HCT116 (cell line): ENCODE measurements around the gene A2ML1. TPM values are rescaled to one million over a fixed set of nuclear protein-coding genes. Genes with fewer than 3 reads are reported as not detected.
"Not testable (repeated sequence)": the region's sequence is repeated elsewhere in the genome, so short reads cannot be mapped to it uniquely, and the experiment has no call there.

Experiments used
- ATAC-seq: fragments of 200-7000 bp; cut with Tn5 transposase; 2 replicates; pipeline ENCODE4 v1.9.1; 2020; ENCODE audit warnings: mild to moderate bottlenecking, moderate library complexity
- BruUV-seq: library from RNA; stranded (reverse); fragments of 400-500 nt; replicated peaks from 2 replicates; lab custom pipeline; 2021; lab: Mats Ljungman, UMichigan
- CTCF ChIA-PET: fragments of 300-600 bp; sonication (Branson Sonifier 250); formaldehyde crosslinking; loops from one replicate; lab custom pipeline; 2021; ENCODE audit warnings: antibody characterized with exemption; lab: Charles Lee
- POLR2A ChIA-PET: fragments of 300-600, 350-600 bp; sonication (Branson Sonifier 250); formaldehyde crosslinking; loops from one replicate; lab custom pipeline; 2021; ENCODE audit warnings: antibody characterized with exemption; lab: Charles Lee
- RAD21 ChIA-PET, 2 experiments: fragments of 300-600 bp; sonication (Branson Sonifier 250); formaldehyde crosslinking; loops; one replicate each; lab custom pipeline; 2023; ENCODE audit warnings: low total read pairs in 2 of 2; ENCODE audit not compliant: uncharacterized antibody in 2 of 2, unreplicated experiment in 2 of 2, low non-redundant PET in 1 of 2; lab: Charles Lee
- DNase-seq: peaks from one replicate; pipeline ENCODE4 v3.0.0-alpha.2; 2010; ENCODE audit warnings: low read depth, low spot score
- H2AFZ ChIP-seq: fragments of 200-600 bp; shearing (Covaris generic), sonication (generic); 2 replicates; pipeline ENCODE4 v1.6.1; 2017; ENCODE audit warnings: low read depth, mixed run types, mixed read lengths, antibody characterized with exemption, low read length; ENCODE audit not compliant: poor library complexity, severe bottlenecking
- H3K27ac ChIP-seq: 2 replicates; pipeline ENCODE4 v1.5.1; 2012; ENCODE audit warnings: low read depth, low read length
- H3K27me3 ChIP-seq: fragments of 200-600 bp; sonication (generic); 2 replicates; pipeline ENCODE4 v1.6.1; 2016; ENCODE audit warnings: mixed run types, low read length, mixed read lengths; ENCODE audit not compliant: insufficient read depth
- H3K36me3 ChIP-seq, 2 experiments: fragments of 200-500 bp in 1 of 2; fragments of 200-600 bp in 1 of 2; sonication (Bioruptor generic) in 1 of 2; sonication (generic) in 1 of 2; 2 replicates each; pipeline versions ENCODE4 v1.5.1 to v1.6.1; 2014 to 2016; ENCODE audit warnings: low read length in 2 of 2, inconsistent platforms in 1 of 2, mixed read lengths in 1 of 2, mixed run types in 1 of 2; ENCODE audit not compliant: insufficient read depth in 2 of 2, control insufficient read depth in 1 of 2
- H3K4me1 ChIP-seq, 2 experiments: fragments of 200-600 bp in 1 of 2; sonication (generic) in 1 of 2; 2 replicates each; pipeline versions ENCODE4 v1.5.1 to v1.6.1; 2012 to 2017; ENCODE audit warnings: low read length in 2 of 2, inconsistent platforms in 1 of 2, mild to moderate bottlenecking in 1 of 2, mixed read lengths in 1 of 2, mixed run types in 1 of 2, moderate library complexity in 1 of 2; ENCODE audit not compliant: insufficient read depth in 2 of 2, control insufficient read depth in 1 of 2
- H3K4me2 ChIP-seq: fragments of 200-600 bp; sonication (generic); 2 replicates; pipeline ENCODE4 v1.6.1; 2017; ENCODE audit warnings: mixed run types, low read length, mixed read lengths
- H3K4me3 ChIP-seq, 2 experiments: fragments of 200-600 bp in 1 of 2; sonication (generic) in 1 of 2; replicated peaks in 1 of 2; 2 replicates each; pipeline ENCODE4 v1.5.1; 2011 to 2016; ENCODE audit warnings: low read length in 2 of 2, control low read depth in 1 of 2, low read depth in 1 of 2, mild to moderate bottlenecking in 1 of 2, mixed read lengths in 1 of 2, mixed run types in 1 of 2
- H3K79me2 ChIP-seq: fragments of 200-600 bp; sonication (generic); 2 replicates; pipeline ENCODE4 v1.6.1; 2017; ENCODE audit warnings: mild to moderate bottlenecking, mixed run types, low read length, moderate library complexity, mixed read lengths; ENCODE audit not compliant: insufficient read depth
- H3K9ac ChIP-seq: fragments of 200-600 bp; sonication (generic); 2 replicates; pipeline ENCODE4 v1.6.1; 2016; ENCODE audit warnings: low read length, mixed read lengths
- H3K9me2 ChIP-seq: fragments of 200-600 bp; sonication (generic), shearing (Covaris generic); 2 replicates; pipeline ENCODE4 v1.6.1; 2017; ENCODE audit warnings: mixed run types, mild to moderate bottlenecking, moderate library complexity; ENCODE audit not compliant: insufficient read depth
- H3K9me3 ChIP-seq, 2 experiments: fragments of 200-500 bp in 1 of 2; fragments of 200-600 bp in 1 of 2; sonication (Bioruptor generic) in 1 of 2; sonication (generic) in 1 of 2; 2 replicates each; pipeline ENCODE4 v1.6.1; 2014 to 2017; ENCODE audit warnings: low read length in 2 of 2, mixed read lengths in 2 of 2, inconsistent platforms in 1 of 2, low read depth in 1 of 2, mild to moderate bottlenecking in 1 of 2, mixed run types in 1 of 2, moderate library complexity in 1 of 2; ENCODE audit not compliant: control insufficient read depth in 1 of 2, insufficient read depth in 1 of 2
- H4K20me1 ChIP-seq: fragments of 200-600 bp; sonication (generic), shearing (Covaris generic); 2 replicates; pipeline ENCODE4 v1.6.1; 2017; ENCODE audit warnings: mixed run types, mild to moderate bottlenecking, moderate library complexity; ENCODE audit not compliant: insufficient read depth
- ATF3 ChIP-seq: IDR thresholded peaks from 2 replicates; pipeline ENCODE4 v1.6.1; 2012
- EZH2 ChIP-seq: fragments of 200-600 bp; sonication (generic); IDR thresholded peaks from 2 replicates; pipeline ENCODE4 v1.6.1; 2017; ENCODE audit warnings: antibody characterized with exemption, mixed run types
- EZH2phosphoT487 ChIP-seq: fragments of 200-600 bp; IDR thresholded peaks from 2 replicates; pipeline ENCODE4 v1.6.1; 2018; ENCODE audit warnings: antibody characterized with exemption, borderline replicate concordance
- FOSL1 ChIP-seq: IDR thresholded peaks from 2 replicates; pipeline ENCODE4 v1.6.1; 2012; ENCODE audit warnings: low read depth
- MAX ChIP-seq: IDR thresholded peaks from 2 replicates; pipeline ENCODE4 v1.6.1; 2012
- POLR2A ChIP-seq: IDR thresholded peaks from 2 replicates; pipeline ENCODE4 v1.7.0; 2011; ENCODE audit warnings: borderline replicate concordance; ENCODE audit not compliant: insufficient read depth, insufficient read length; ENCODE audit errors: extremely low read depth
- SIN3A ChIP-seq: IDR thresholded peaks from 2 replicates; pipeline ENCODE4 v1.6.1; 2012; ENCODE audit warnings: low read depth
- SP1 ChIP-seq: IDR thresholded peaks from 2 replicates; pipeline ENCODE4 v1.6.1; 2012; ENCODE audit warnings: low read depth
- SRF ChIP-seq: IDR thresholded peaks from 2 replicates; pipeline ENCODE4 v1.6.1; 2012; ENCODE audit warnings: low read depth
- TCF7L2 ChIP-seq: IDR thresholded peaks from 2 replicates; pipeline ENCODE4 v1.7.0; 2011; ENCODE audit warnings: borderline replicate concordance, inconsistent platforms; ENCODE audit not compliant: insufficient read depth, insufficient read length; ENCODE audit errors: extremely low read depth
- YY1 ChIP-seq: IDR thresholded peaks from 2 replicates; pipeline ENCODE4 v1.6.1; 2011; ENCODE audit warnings: low read length, low read depth, moderate library complexity, mild to moderate bottlenecking; ENCODE audit not compliant: insufficient replicate concordance; ENCODE audit errors: extremely low read depth
- ZBTB33 ChIP-seq: IDR thresholded peaks from 2 replicates; pipeline ENCODE4 v1.6.1; 2011; ENCODE audit warnings: mild to moderate bottlenecking, low read length, moderate library complexity; ENCODE audit not compliant: insufficient replicate concordance; ENCODE audit errors: extremely low read depth
- ZFX ChIP-seq: fragments of 450-650 bp; IDR thresholded peaks from 2 replicates; pipeline ENCODE4 v1.6.1; 2017
- intact Hi-C: fragments of 100-400 bp; cut with micrococcal nuclease; formaldehyde crosslinking; loops from 2 replicates; pipeline ENCODE4 v1.10.0; 2022
- total RNA-seq: library from RNA; stranded (reverse); gene quantifications from one replicate; pipeline ENCODE4 v1.2.1, GENCODE V29; 2021; ENCODE audit not compliant: unreplicated experiment

The A2ML1 gene
- total RNA-seq, 1 experiment from 2014 or later = not detected

- no peak overlapping the region for H3K4me2 ChIP-seq
- H3K36me3 ChIP-seq = no peaks in the 10 kb centered on the region
- H4K20me1 ChIP-seq = no peaks in the 10 kb centered on the region
- H3K79me2 ChIP-seq = no peaks in the 10 kb centered on the region
- TF ChIP-seq EZH2phosphoT487 = no peak
- TF ChIP-seq EZH2 = no peak
- no peak for TF ChIP-seq SRF
- no peak for TF ChIP-seq YY1
- no peak for TF ChIP-seq POLR2A
- TF ChIP-seq FOSL1 = no peak
- TF ChIP-seq SIN3A = no peak
- TF ChIP-seq ZFX = no peak
- no peak for TF ChIP-seq SP1
- TF ChIP-seq MAX = no peak
- no peak for TF ChIP-seq TCF7L2
- TF ChIP-seq ZBTB33 = no peak
- no peak for TF ChIP-seq ATF3
- ChIA-PET CTCF (no interaction called here), POLR2A (no interaction called here), RAD21 (no interaction called here)
- DNase-seq (no peak), ATAC-seq (no peak)
- no peak overlapping the region for H3K27ac ChIP-seq
- no peaks in the 10 kb centered on the region for H3K27me3 ChIP-seq
- H3K4me3 ChIP-seq = no peak overlapping the region
- no peaks in the 10 kb centered on the region for H3K9me2 ChIP-seq
- peaks cover 14 to 20% of the 10 kb centered on the region in 2 experiments; a peak in 3 of 4 replicates for H3K4me1 ChIP-seq
- intact Hi-C loops = no loop called here
- no peak overlapping the region for H2AFZ ChIP-seq
- H3K9ac ChIP-seq = no peak overlapping the region
- H3K9me3 ChIP-seq = no peaks in the 10 kb centered on the region
- no TSS peak for BruUV-seq
These were observed 95.3 kb downstream of the A2ML1 start for GRCh38 chr12:8917751-8918150.

GRCh38 chr12:8919643-8920042 lies 97.2 kb downstream of the A2ML1 start:
- RAD21 ChIA-PET, H3K4me3 ChIP-seq, H3K27ac ChIP-seq, H3K9ac ChIP-seq, H3K9me3 ChIP-seq, H3K36me3 ChIP-seq, H3K4me2 ChIP-seq, POLR2A ChIA-PET, H3K4me1 ChIP-seq, H3K9me2 ChIP-seq, ATAC-seq, intact Hi-C loops, H4K20me1 ChIP-seq, CTCF ChIA-PET, H3K79me2 ChIP-seq, H2AFZ ChIP-seq, BruUV-seq, DNase-seq, H3K27me3 ChIP-seq: not testable (repeated sequence)
